T-helper 17 cell (primary cell): ENCODE results near the gene PDE6D. TPM values are rescaled to one million over a fixed set of nuclear protein-coding genes. Genes with fewer than 3 reads are reported as not detected.
A peak's percentile ranks its signal among the peaks of the same experiment; 100 is the strongest.

Source experiments
- ATAC-seq: fragments of 150-1000 bp; cut with Tn5 transposase; 2 replicates; pipeline ENCODE4 v1.10.0; 2021; ENCODE audit warnings: mild to moderate bottlenecking, moderate library complexity
- DNase-seq, 3 donors: peaks; one replicate each; pipeline versions ENCODE4 v3.0.0 to v3.0.0-alpha.2; 2020 to 2021
- H3K9me3 ChIP-seq: one replicate; pipeline ENCODE4 v1.7.0; 2013; ENCODE audit warnings: low read length, mild to moderate bottlenecking; ENCODE audit not compliant: control insufficient read depth, poor library complexity, severe bottlenecking
- H3K27ac Mint-ChIP-seq: one replicate; pipeline ENCODE4 v1.8.0; 2022; ENCODE audit warnings: mild to moderate bottlenecking, moderate library complexity, mixed read lengths
- H3K27me3 Mint-ChIP-seq: one replicate; pipeline ENCODE4 v1.8.0; 2022; ENCODE audit warnings: mixed read lengths
- H3K36me3 Mint-ChIP-seq: one replicate; pipeline ENCODE4 v1.8.0; 2022; ENCODE audit warnings: low read depth, mixed read lengths
- H3K4me1 Mint-ChIP-seq: one replicate; pipeline ENCODE4 v1.8.0; 2022; ENCODE audit warnings: mild to moderate bottlenecking, mixed read lengths
- H3K4me3 Mint-ChIP-seq: one replicate; pipeline ENCODE4 v1.8.0; 2022; ENCODE audit warnings: mild to moderate bottlenecking, moderate library complexity, mixed read lengths
- total RNA-seq, 4 donors: library from RNA in 2 of 4; stranded (reverse) in 2 of 4; gene quantifications; one replicate each; pipeline ENCODE4 v1.2.3 and lab custom pipeline; 2022 to 2026

The PDE6D gene
- total RNA-seq, 2 donors from 2014 or later: 19.3 to 21.6 TPM

DNA sequence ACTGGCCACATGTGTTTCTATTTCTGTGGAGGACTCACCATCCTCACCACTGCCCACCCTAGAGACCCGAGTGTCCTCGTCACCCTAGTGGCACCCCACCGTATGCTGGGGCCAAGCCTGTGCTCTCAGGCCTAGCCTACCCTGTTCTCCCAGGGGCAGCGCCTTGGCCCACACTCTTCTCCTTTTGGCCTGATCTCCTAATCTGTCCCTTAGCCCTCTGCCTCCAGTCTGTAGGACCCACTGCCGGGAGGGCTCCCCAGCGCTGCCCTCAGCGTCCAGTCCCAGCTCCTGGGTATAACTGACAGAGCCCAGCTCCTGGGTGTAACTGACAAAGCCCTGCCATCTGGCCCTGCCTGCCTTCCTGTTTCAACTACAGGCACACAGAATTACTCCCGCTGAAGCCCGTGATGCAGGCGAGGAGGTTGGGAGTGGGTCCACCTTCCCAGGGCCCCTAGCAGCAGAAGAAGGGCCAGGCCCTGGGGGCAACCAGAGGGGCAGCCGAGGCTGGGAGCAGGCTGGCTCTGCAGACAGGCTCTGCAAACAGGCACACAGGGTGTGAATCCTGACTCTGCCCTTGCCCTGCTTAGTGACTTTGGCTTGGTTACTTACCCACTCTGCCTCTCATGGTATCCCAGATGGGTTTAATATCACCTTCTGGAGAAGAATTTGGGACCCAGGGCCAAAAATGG is 98.3 kb downstream of the PDE6D start:
- peak overlapping the region; percentile 3 for H3K27ac Mint-ChIP-seq
- no peak for ATAC-seq

More for the DNA sequence above, 98.3 kb downstream of the PDE6D start:
- H3K4me1 Mint-ChIP-seq: peaks cover 11% of the 10 kb centered on the region
- peak overlapping the region; percentile 71 for H3K4me3 Mint-ChIP-seq
- DNase-seq: no peak
- H3K27me3 Mint-ChIP-seq: peaks cover 22% of the 10 kb centered on the region
- no peaks in the 10 kb centered on the region for H3K9me3 ChIP-seq
- peaks cover 10% of the 10 kb centered on the region for H3K36me3 Mint-ChIP-seq

Other genes with a start within 250 kb of the PDE6D start
- not detected for gene TEX44, start 188.4 kb downstream of the PDE6D start, total RNA-seq
- gene PTMA, start 72.8 kb downstream of the PDE6D start, total RNA-seq: 1,000 to 10,000 TPM; 1,121 to 1,256 TPM
- gene COPS7B, start 5.2 kb upstream of the PDE6D start, total RNA-seq: 10 to 100 TPM; 38.9 to 46.4 TPM
- gene NPPC, start 145.1 kb upstream of the PDE6D start, total RNA-seq: not detected
- gene DIS3L2, start 180.4 kb upstream of the PDE6D start, total RNA-seq: 10 to 100 TPM; 55.5 to 67.2 TPM